NCI-H1105 (cell line): ENCODE results near the gene CCDC73.
"Not testable (repeated sequence)": the region's sequence is repeated elsewhere in the genome, so short reads cannot be mapped to it uniquely, and the experiment has no call there.

Source experiments
- DNase-seq: peaks from one replicate; lab custom pipeline; 2025; lab: John Stamatoyannopoulos, UW

The CCDC73 gene

GRCh38 chr11:32792948-32793475 is 1.4 kb downstream of the CCDC73 start:
- peak; percentile 49 for DNase-seq

DNA sequence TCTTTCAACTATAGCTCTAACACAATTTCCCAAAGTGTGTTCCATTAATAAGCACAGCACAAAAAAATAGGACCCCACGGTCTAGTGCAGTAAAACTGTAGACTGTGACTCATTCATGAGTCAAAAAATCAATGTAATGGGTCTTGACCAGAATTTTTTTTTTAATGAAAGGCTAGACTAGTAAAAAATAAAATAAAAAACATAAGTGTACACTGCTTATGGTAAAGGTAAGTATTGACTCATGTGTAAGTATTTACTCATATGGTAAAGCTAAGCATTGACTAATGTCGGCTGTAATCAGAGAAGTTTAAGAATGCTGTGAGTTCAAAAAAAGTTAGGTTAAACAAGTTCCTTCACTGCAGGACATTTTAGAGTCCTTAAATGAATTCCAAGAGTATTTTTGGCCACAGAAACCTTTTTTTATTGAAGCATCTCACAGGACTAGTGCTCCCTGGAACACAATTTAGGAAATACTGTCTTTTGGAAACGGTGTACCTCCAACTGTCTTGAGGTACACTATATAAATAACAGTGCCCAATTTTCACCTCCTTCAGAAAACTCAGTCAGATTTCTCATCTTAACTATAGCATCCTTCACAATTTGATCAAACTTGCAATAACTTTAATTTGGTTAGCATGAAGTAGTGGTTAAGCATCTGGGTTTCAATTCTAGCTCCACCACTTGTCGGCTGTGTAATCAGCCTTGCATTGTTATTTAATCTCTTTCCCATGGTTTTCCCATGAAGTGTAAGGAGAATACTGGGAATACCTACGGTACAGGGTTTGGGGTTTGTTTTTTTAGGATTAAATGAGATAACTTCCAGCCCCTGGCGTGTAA is 2.1 kb downstream of the CCDC73 start:
- no peak for DNase-seq

- DNase-seq: no peak
These were observed 3.5 kb downstream of the CCDC73 start for GRCh38 chr11:32790916-32791315.

GRCh38 chr11:32786811-32787210 is 7.7 kb downstream of the CCDC73 start:
- no peak for DNase-seq

GRCh38 chr11:32785262-32785661 is 9.2 kb downstream of the CCDC73 start:
- DNase-seq: no peak

DNA sequence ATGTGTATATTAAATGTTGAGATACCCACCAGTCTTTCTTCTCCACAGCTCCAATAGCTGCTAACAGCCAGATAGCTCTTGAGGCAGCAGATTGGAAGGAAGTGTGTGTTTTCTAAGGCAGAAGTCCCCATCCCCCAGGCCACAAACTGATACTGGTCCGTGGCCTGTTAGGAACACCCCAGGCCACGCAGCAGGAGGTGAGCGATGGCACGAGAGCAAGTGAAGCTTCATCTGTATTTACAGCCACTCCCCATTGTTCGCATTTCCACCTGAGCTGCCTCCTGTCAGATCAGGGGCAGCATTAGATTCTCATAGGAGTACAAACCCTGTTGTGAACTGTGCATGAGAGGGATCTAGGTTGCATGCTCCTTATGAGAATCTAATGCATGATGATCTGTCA is 12.7 kb downstream of the CCDC73 start:
- DNase-seq: no peak

- not testable (repeated sequence) for DNase-seq
These were observed 13.6 kb downstream of the CCDC73 start for GRCh38 chr11:32780839-32781238.

GRCh38 chr11:32779136-32779535 is 15.3 kb downstream of the CCDC73 start:
- DNase-seq: no peak

GRCh38 chr11:32775908-32776307 is 18.6 kb downstream of the CCDC73 start:
- no peak for DNase-seq

DNA sequence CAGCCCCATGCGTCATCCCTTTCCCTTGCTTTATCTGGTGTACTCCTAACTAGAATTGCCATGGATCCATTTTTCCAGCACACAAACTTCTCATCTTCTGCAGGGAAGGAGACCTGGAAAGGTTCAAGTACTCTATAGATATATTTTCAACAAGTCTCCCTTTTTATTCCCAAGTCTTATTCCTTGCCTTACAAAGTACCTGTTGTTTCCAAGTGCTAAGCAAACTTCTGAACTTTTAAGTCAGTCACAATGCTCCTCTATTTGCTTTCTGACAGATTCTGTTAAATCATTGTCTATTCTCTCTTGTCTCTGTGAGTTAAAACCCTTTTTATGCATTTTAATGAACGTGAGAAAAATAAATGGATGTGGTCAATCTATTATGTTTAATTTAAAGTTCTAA is 20.4 kb downstream of the CCDC73 start:
- DNase-seq: no peak

GRCh38 chr11:32772731-32773130 is 21.7 kb downstream of the CCDC73 start:
- no peak for DNase-seq

- not testable (repeated sequence) for DNase-seq
These were observed 32.7 kb downstream of the CCDC73 start for GRCh38 chr11:32761774-32762173.

GRCh38 chr11:32758291-32758690 is 36.2 kb downstream of the CCDC73 start:
- DNase-seq: no peak

GRCh38 chr11:32753181-32753580 is 41.3 kb downstream of the CCDC73 start:
- not testable (repeated sequence) for DNase-seq

- no peak for DNase-seq
These were observed 42.5 kb downstream of the CCDC73 start for GRCh38 chr11:32752001-32752400.

- DNase-seq: no peak
These were observed 43.1 kb downstream of the CCDC73 start for GRCh38 chr11:32751381-32751780.

DNA sequence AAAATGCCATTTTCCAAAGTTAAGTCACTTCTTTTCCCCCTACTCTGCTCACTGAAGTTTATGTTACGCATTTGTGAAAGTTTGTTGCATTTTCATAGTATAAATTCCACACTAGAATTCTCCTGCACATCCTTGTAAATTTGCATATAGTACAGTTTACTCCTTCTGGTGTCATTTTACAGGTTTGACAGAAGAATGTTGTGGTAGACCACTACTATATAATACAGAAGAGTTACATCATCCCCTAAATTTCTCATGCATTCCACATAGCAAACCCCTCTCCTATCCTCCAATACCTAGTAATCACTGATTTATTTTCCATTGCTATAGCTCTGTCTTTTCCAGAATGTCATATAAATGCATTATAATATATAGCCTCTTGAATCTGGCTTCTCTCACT is 64.5 kb downstream of the CCDC73 start:
- no peak for DNase-seq

DNA sequence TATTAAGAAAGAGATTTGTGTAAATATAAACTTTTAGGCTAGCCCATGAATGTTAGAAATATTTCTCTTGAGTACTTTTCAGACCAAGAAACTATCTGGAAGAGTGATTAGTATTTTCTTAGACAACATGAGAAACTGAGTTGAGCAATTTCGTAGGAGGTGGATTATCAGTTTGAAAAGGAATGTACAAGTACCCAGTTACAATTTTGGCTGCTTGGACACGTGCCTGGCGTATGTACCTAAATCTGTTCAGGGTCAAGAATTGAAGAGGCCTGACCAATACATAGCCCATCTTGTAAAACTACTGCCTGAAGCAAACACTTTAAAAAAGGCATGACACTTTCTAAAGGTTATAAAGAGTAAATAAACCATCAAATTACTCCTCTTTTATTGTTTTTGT is 71.1 kb downstream of the CCDC73 start:
- no peak for DNase-seq

DNA sequence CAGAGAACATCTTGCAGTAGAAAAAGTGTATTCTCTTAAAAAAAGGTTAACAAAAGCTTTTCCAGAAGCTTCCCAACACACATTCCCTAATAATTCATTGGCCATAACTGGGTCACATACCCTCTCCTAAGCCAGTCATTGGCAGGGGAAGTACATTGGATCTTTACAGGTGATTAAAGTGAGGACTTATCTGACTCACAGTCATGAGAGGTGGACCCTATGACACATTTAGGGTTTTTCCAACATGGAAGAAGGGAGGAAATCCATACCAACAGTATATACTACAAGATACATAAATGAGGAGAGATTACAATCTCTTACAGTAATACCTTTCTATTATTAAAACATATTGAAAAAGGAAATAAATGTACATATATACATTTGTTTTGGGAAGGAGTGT is 72.2 kb downstream of the CCDC73 start:
- DNase-seq: no peak

DNA sequence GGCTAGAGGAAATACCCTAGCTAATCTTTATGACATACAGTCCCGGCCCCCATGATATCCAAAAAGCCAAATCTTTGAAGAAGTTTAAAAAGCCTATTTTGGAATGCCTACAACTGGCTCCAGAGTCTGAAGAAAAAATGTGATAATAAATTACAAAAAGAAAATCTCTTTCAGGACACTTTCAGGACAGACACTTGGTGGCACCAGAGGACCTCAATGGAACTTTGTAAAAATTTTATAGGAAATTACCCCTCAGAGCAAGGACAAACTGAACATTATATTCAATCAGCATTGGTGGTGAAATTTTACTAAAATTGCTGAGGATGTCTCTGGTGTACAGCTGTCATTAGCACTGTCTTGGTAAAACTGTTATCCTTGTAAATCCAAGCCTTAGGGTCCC is 81.0 kb downstream of the CCDC73 start:
- no peak for DNase-seq

DNA sequence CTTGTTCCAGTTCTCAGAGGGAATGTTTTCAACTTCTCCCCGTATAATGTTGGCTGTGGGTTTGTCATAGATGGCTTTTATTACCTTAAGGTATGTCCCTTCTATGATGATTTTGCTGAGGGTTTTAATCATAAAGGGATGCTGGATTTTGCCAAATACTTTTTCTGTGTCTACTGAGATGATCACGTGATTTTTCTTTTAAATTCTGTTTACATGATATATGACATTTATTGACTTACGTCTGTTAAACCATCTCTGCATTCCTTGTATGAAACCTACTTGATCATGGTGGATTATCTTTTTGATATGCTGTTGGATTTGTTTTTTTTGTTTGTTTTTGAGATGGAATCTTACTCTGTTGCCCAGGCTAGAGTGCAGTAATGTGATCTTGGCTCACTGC is 85.5 kb downstream of the CCDC73 start:
- not testable (repeated sequence) for DNase-seq

- no peak for DNase-seq
These were observed 87.3 kb downstream of the CCDC73 start for GRCh38 chr11:32706985-32707741.
